ENCODE data around the gene XAB2.

DNA sequence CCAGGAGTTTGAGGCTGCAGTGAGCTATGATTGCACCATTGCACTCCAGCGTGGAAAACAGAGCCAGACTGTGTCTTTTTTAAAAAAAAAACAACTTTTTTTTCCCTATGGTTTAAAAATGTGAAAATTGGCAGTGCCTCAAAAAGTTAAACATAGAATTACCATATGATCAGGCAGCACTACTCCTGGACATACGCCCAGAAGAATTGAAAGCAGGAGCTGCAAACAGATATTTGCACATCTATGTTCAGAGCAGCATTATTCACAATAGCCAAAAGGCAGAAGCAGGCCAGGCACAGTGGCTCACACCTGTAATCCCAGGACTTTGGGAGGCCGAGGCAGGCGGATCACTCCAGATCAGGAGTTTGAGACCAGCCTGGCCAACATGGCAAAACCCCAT is 35.7 kb upstream of the XAB2 start:
- TF ChIP-seq, protein P1, sequence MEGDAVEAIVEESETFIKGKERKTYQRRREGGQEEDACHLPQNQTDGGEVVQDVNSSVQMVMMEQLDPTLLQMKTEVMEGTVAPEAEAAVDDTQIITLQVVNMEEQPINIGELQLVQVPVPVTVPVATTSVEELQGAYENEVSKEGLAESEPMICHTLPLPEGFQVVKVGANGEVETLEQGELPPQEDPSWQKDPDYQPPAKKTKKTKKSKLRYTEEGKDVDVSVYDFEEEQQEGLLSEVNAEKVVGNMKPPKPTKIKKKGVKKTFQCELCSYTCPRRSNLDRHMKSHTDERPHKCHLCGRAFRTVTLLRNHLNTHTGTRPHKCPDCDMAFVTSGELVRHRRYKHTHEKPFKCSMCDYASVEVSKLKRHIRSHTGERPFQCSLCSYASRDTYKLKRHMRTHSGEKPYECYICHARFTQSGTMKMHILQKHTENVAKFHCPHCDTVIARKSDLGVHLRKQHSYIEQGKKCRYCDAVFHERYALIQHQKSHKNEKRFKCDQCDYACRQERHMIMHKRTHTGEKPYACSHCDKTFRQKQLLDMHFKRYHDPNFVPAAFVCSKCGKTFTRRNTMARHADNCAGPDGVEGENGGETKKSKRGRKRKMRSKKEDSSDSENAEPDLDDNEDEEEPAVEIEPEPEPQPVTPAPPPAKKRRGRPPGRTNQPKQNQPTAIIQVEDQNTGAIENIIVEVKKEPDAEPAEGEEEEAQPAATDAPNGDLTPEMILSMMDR (IDR thresholded peaks at IDR 0.05) = no peak
- no peak for TF ChIP-seq EZH2 (IDR thresholded peaks at IDR 0.05; ENCODE audit: borderline replicate concordance, insufficient read depth, low read depth, low read length, poor library complexity, severe bottlenecking)

Data from B cell (primary cell).